Stomach (tissue), 4 donors: ENCODE results near the gene ADGRD1.

Experiments used
- POLR2AphosphoS5 ChIP-seq, 3 donors: sonication (generic); formaldehyde crosslinking; IDR thresholded peaks; one replicate each; pipeline ENCODE4 v1.6.1; 2016; ENCODE audit warnings: antibody characterized with exemption in 3 of 3
- TF ChIP-seq, protein P1 (sequence below), 7 experiments: fragments of 450-650 bp in 4 of 7; fragments of 200-600 bp in 3 of 7; sonication (generic) in 3 of 7; IDR thresholded peaks; one replicate each; pipeline ENCODE4 v1.5.1; 2016 to 2019; ENCODE audit warnings: antibody characterized with exemption in 7 of 7, control low read depth in 2 of 7, mild to moderate bottlenecking in 1 of 7

DNA sequence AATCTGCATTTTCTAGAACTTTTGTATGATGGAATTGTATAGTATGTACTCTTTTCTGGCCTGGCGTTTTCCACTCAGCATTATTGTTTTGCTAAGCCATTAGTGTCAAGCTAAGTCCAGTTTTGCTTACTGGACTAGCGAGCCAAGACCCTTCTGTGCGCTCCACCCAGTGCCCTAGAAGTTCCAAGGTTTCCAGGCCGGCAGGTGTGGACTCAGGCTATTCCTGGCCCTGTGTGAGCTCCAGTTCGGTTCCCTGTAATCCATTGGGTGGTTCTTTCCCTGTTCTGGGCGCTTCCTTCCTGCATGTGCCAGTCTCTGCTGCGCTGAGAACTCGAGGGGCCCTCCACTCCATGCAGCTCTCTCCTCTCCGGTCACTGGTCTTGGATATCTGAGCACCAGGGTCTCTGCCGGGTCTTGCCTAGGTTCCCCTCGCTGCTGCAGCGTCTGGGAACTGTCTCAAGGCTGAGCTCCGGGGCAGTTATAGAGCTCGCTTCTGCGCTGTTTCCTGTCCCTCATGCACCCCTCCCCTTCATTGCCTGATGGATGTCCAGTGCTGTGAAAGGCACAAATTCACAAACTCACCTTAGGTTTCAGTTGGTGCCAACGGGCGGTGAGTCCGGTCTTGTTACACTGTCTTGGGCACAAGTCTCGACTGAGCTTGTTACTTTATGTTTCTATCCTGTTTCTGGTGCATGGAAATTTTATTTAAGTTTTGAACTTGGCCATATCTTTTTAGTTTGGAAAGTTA is 100.8 kb downstream of the ADGRD1 start:
- TF ChIP-seq, protein P1, sequence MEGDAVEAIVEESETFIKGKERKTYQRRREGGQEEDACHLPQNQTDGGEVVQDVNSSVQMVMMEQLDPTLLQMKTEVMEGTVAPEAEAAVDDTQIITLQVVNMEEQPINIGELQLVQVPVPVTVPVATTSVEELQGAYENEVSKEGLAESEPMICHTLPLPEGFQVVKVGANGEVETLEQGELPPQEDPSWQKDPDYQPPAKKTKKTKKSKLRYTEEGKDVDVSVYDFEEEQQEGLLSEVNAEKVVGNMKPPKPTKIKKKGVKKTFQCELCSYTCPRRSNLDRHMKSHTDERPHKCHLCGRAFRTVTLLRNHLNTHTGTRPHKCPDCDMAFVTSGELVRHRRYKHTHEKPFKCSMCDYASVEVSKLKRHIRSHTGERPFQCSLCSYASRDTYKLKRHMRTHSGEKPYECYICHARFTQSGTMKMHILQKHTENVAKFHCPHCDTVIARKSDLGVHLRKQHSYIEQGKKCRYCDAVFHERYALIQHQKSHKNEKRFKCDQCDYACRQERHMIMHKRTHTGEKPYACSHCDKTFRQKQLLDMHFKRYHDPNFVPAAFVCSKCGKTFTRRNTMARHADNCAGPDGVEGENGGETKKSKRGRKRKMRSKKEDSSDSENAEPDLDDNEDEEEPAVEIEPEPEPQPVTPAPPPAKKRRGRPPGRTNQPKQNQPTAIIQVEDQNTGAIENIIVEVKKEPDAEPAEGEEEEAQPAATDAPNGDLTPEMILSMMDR (IDR thresholded peaks at IDR 0.05): no peak
- no peak for TF ChIP-seq POLR2AphosphoS5 (IDR thresholded peaks at IDR 0.05)
